HepG2 (cell line): ENCODE results near the gene MARK2. TPM values are rescaled to one million over a fixed set of nuclear protein-coding genes. Genes with fewer than 3 reads are reported as not detected.

Experiments
- BCL6 ChIP-seq: IDR thresholded peaks from 2 replicates; pipeline ENCODE4 v1.6.1; 2016; ENCODE audit warnings: missing genetic modification reagents, missing compliant biosample characterization
- BORCS8-MEF2B ChIP-seq: sonication (generic); formaldehyde crosslinking; IDR thresholded peaks from 2 replicates; pipeline ENCODE4 v1.8.0; 2022; ENCODE audit warnings: mild to moderate bottlenecking, missing genetic modification reagents
- ELF3 ChIP-seq: IDR thresholded peaks from 2 replicates; pipeline ENCODE4 v1.6.1; 2016; ENCODE audit warnings: missing genetic modification reagents, missing compliant biosample characterization
- ELF4 ChIP-seq: sonication (generic); formaldehyde crosslinking; IDR thresholded peaks from 2 replicates; pipeline ENCODE4 v1.5.0; 2020; ENCODE audit warnings: missing genetic modification reagents, mild to moderate bottlenecking, moderate library complexity, borderline replicate concordance
- HNRNPL ChIP-seq: fragments of 200-400 bp; formaldehyde crosslinking; IDR thresholded peaks from 2 replicates; pipeline ENCODE4 v1.6.1; 2017; ENCODE audit warnings: mild to moderate bottlenecking, low read depth, low read length
- MEIS2 ChIP-seq: sonication (generic); formaldehyde crosslinking; IDR thresholded peaks from 2 replicates; pipeline ENCODE4 v1.9.0; 2021; ENCODE audit warnings: mild to moderate bottlenecking, missing genetic modification reagents
- PHF8 ChIP-seq: sonication (generic); formaldehyde crosslinking; IDR thresholded peaks from 2 replicates; pipeline ENCODE4 v1.5.0; 2020; ENCODE audit warnings: missing genetic modification reagents
- PPARG ChIP-seq: conservative IDR thresholded peaks from 2 replicates; pipeline ENCODE4 v1.6.1; 2016; ENCODE audit warnings: missing biosample characterization, missing genetic modification reagents
- ZBTB42 ChIP-seq: sonication (generic); formaldehyde crosslinking; IDR thresholded peaks from 2 replicates; pipeline ENCODE4 v1.5.0; 2020; ENCODE audit warnings: mild to moderate bottlenecking, missing genetic modification reagents
- ZBTB7A ChIP-seq: sonication (generic); formaldehyde crosslinking; IDR thresholded peaks from 2 replicates; pipeline ENCODE4 v1.8.0; 2022; ENCODE audit warnings: mild to moderate bottlenecking, missing genetic modification reagents
- ZFY ChIP-seq: sonication (generic); formaldehyde crosslinking; IDR thresholded peaks from 2 replicates; pipeline ENCODE4 v1.4.0; 2020; ENCODE audit warnings: missing genetic modification reagents
- ZNF335 ChIP-seq: sonication (generic); formaldehyde crosslinking; IDR thresholded peaks from 2 replicates; pipeline ENCODE4 v1.4.0; 2020; ENCODE audit warnings: missing genetic modification reagents
- ZNF790 ChIP-seq: sonication (generic); formaldehyde crosslinking; IDR thresholded peaks from 2 replicates; pipeline ENCODE4 v1.8.0; 2022; ENCODE audit warnings: missing genetic modification reagents, mild to moderate bottlenecking, borderline replicate concordance
- polyA plus RNA-seq, 8 experiments: library from polyadenylated mRNA; depleted of rRNA in 3 of 8; stranded (reverse) in 7 of 8; unstranded in 1 of 8; fragments of >200 nt; fragmentation: Illumina TruSeq in 4 of 8; extraction: Trizol in 4 of 8; gene quantifications; 2 replicates each; pipeline versions ENCODE4 v1.2.1 to v1.2.3, GENCODE V29; 2011 to 2016; ENCODE audit warnings: low read depth in 4 of 8, missing spikeins in 1 of 8, mixed read lengths in 1 of 8; ENCODE audit not compliant: insufficient read depth in 1 of 8
- total RNA-seq, 5 experiments: library from RNA; depleted of rRNA; stranded (reverse); fragments of >200 nt; fragmentation: Illumina TruSeq; extraction: Trizol; gene quantifications; 2 replicates each; pipeline ENCODE4 v1.2.3, GENCODE V29; 2016; ENCODE audit warnings: low read depth in 1 of 5
- TF ChIP-seq, protein P1 (sequence below): sonication (generic); formaldehyde crosslinking; IDR thresholded peaks from 2 replicates; pipeline ENCODE4 v1.5.1; 2020; ENCODE audit warnings: mild to moderate bottlenecking, missing genetic modification reagents
- TF ChIP-seq, protein P2 (sequence below): sonication (generic); formaldehyde crosslinking; IDR thresholded peaks from 2 replicates; pipeline ENCODE4 v1.4.0; 2020; ENCODE audit warnings: missing genetic modification reagents, borderline replicate concordance
- TF ChIP-seq, protein P3 (sequence below): IDR thresholded peaks from 2 replicates; pipeline ENCODE4 v1.6.1; 2016; ENCODE audit warnings: missing genetic modification reagents, missing compliant biosample characterization

The MARK2 gene
- total and polyA plus RNA-seq, 2 of the 13 experiments (the other 11 are each of a cell fraction or from before 2014, with no cell fraction given), result 13.5 to 13.9 TPM

DNA sequence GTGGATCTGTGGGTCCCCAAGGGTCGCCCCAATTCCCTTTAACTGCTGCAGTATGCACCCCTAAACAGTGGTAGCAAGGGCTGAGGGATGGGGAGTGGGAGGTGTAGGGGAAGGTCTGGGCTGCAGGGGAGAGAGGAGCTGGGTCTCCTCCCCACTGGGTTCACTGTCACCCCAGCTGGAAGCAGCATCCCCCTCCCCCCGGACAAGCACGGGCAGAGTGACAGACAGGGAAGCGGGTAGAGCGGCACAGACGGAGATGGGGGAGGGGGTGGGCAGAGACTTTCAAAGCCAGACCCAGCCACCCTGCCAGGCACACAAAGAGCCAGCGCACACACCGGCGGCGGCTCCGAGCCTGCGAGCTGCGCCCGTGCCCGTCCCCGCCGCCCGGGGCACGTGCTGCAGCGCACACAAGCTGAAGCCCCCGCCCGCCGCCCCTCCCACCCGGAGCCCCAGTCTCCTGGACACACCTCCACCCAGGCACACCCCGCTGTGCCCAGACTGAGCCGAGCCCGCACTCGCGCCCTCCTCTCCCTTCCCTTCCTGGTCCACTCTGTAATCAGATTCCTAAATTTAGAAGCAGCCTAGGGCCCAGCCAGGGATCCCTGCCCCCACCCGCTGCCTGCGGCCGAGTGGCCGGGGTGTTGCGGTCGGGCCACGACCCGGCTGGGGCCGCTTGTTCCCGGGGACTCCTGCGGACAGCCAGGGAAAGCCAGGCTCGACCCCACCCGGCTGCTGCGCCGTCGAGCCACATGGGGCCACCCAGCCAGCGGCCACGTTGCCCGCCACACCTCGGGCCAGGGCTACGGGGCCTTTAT is 79.0 kb downstream of the MARK2 start (continued):
- TF ChIP-seq PPARG (CRISPR knock-in tag), result no peak
- 0 out of 2 replicates have a peak, but pooled peaks have one; percentile 20 for TF ChIP-seq BORCS8-MEF2B (CRISPR knock-in tag)
- TF ChIP-seq ZBTB7A (CRISPR knock-in tag), result 0 out of 2 replicates have a peak, but pooled peaks have one; percentile 14
- 0 out of 2 replicates have a peak, but pooled peaks have one; percentile 20 for TF ChIP-seq ELF3 (CRISPR knock-in tag)
- TF ChIP-seq, protein P1, sequence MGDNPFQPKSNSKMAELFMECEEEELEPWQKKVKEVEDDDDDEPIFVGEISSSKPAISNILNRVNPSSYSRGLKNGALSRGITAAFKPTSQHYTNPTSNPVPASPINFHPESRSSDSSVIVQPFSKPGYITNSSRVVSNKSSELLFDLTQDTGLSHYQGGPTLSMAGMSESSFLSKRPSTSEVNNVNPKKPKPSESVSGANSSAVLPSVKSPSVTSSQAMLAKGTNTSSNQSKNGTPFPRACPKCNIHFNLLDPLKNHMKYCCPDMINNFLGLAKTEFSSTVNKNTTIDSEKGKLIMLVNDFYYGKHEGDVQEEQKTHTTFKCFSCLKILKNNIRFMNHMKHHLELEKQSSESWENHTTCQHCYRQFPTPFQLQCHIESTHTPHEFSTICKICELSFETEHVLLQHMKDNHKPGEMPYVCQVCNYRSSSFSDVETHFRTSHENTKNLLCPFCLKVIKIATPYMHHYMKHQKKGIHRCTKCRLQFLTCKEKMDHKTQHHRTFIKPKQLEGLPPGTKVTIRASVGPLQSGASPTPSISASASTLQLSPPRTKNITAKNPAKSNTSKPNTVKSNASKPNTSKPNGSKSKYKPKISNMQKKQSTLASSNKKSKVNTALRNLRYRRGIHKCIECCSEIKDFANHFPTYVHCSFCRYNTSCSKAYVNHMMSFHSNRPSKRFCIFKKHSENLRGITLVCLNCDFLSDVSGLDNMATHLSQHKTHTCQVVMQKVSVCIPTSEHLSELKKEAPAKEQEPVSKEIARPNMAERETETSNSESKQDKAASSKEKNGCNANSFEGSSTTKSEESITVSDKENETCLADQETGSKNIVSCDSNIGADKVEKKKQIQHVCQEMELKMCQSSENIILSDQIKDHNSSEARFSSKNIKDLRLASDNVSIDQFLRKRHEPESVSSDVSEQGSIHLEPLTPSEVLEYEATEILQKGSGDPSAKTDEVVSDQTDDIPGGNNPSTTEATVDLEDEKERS (CRISPR knock-in tag), result no peak
- TF ChIP-seq, protein P2, sequence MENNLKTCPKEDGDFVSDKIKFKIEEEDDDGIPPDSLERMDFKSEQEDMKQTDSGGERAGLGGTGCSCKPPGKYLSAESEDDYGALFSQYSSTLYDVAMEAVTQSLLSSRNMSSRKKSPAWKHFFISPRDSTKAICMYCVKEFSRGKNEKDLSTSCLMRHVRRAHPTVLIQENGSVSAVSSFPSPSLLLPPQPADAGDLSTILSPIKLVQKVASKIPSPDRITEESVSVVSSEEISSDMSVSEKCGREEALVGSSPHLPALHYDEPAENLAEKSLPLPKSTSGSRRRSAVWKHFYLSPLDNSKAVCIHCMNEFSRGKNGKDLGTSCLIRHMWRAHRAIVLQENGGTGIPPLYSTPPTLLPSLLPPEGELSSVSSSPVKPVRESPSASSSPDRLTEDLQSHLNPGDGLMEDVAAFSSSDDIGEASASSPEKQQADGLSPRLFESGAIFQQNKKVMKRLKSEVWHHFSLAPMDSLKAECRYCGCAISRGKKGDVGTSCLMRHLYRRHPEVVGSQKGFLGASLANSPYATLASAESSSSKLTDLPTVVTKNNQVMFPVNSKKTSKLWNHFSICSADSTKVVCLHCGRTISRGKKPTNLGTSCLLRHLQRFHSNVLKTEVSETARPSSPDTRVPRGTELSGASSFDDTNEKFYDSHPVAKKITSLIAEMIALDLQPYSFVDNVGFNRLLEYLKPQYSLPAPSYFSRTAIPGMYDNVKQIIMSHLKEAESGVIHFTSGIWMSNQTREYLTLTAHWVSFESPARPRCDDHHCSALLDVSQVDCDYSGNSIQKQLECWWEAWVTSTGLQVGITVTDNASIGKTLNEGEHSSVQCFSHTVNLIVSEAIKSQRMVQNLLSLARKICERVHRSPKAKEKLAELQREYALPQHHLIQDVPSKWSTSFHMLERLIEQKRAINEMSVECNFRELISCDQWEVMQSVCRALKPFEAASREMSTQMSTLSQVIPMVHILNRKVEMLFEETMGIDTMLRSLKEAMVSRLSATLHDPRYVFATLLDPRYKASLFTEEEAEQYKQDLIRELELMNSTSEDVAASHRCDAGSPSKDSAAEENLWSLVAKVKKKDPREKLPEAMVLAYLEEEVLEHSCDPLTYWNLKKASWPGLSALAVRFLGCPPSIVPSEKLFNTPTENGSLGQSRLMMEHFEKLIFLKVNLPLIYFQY, result no peak
- TF ChIP-seq HNRNPL, result peak; percentile 80
- TF ChIP-seq, protein P3, sequence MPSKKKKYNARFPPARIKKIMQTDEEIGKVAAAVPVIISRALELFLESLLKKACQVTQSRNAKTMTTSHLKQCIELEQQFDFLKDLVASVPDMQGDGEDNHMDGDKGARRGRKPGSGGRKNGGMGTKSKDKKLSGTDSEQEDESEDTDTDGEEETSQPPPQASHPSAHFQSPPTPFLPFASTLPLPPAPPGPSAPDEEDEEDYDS (CRISPR knock-in tag), result 0 out of 2 replicates have a peak, but pooled peaks have one; percentile 20
- no peak for TF ChIP-seq ZNF335
- TF ChIP-seq BCL6 (CRISPR knock-in tag), result no peak
- peak; percentile 39 for TF ChIP-seq ZFY (CRISPR knock-in tag)
- 0 out of 2 replicates have a peak, but pooled peaks have one; percentile 13 for TF ChIP-seq ZBTB42 (CRISPR knock-in tag)
- no peak for TF ChIP-seq MEIS2 (CRISPR knock-in tag)
- TF ChIP-seq ELF4 (CRISPR knock-in tag), result no peak
- peak; percentile 34; the same call in 1 of the 2 replicates for TF ChIP-seq PHF8 (CRISPR knock-in tag)
- TF ChIP-seq ZNF790 (CRISPR knock-in tag), result 0 out of 2 replicates have a peak, but pooled peaks have one; percentile 45
